ENCODE measurements around the gene SLC39A12.

SLC39A12 gene

GRCh38 chr10:17954861-17955260, 3.1 kb downstream of the SLC39A12 start:
- no peak overlapping the region for H3K4me3 ChIP-seq (ENCODE audit: low read depth, low read length)
- DNase-seq = no peak
- H3K9me3 ChIP-seq = no peaks in the 10 kb centered on the region
- no peak for TF ChIP-seq CTCF (IDR thresholded peaks at IDR 0.05; ENCODE audit: low read depth, low read length)
- peaks cover 5% of the 10 kb centered on the region for H3K27me3 ChIP-seq
- H3K4me1 ChIP-seq = no peaks in the 10 kb centered on the region
- H3K36me3 ChIP-seq = no peaks in the 10 kb centered on the region

- TF ChIP-seq CTCF (IDR thresholded peaks at IDR 0.05; ENCODE audit: low read depth, low read length) = no peak
- Histone ChIP-seq H3K9me3 (no peaks in the 10 kb centered on the region), H3K36me3 (no peaks in the 10 kb centered on the region), H3K4me3 (ENCODE audit: low read depth, low read length) (no peak overlapping the region), H3K27me3 (peaks cover 7% of the 10 kb centered on the region), H3K4me1 (no peaks in the 10 kb centered on the region)
- no peak for DNase-seq
Observed at GRCh38 chr10:17958049-17958448, 6.3 kb downstream of the SLC39A12 start.

GRCh38 chr10:17959870-17960269, 8.2 kb downstream of the SLC39A12 start:
- Histone ChIP-seq H3K4me3 (ENCODE audit: low read depth, low read length) (no peak overlapping the region), H3K4me1 (no peaks in the 10 kb centered on the region), H3K36me3 (no peaks in the 10 kb centered on the region), H3K9me3 (no peaks in the 10 kb centered on the region), H3K27me3 (peaks cover 7% of the 10 kb centered on the region)
- no peak for DNase-seq
- no peak for TF ChIP-seq CTCF (IDR thresholded peaks at IDR 0.05; ENCODE audit: low read depth, low read length)

GRCh38 chr10:17961551-17962422, 10.1 kb downstream of the SLC39A12 start:
- no peaks in the 10 kb centered on the region for H3K9me3 ChIP-seq
- no peak for TF ChIP-seq CTCF (IDR thresholded peaks at IDR 0.05; ENCODE audit: low read depth, low read length)
- no peaks in the 10 kb centered on the region for H3K4me1 ChIP-seq
- DNase-seq = no peak
- H3K27me3 ChIP-seq = peaks cover 4% of the 10 kb centered on the region; the same call in 1 of the 2 replicates
- H3K4me3 ChIP-seq (ENCODE audit: low read depth, low read length) = no peak overlapping the region
- H3K36me3 ChIP-seq = no peaks in the 10 kb centered on the region

- Histone ChIP-seq H3K4me3 (ENCODE audit: low read depth, low read length) (no peak overlapping the region), H3K36me3 (no peaks in the 10 kb centered on the region), H3K9me3 (no peaks in the 10 kb centered on the region), H3K4me1 (no peaks in the 10 kb centered on the region), H3K27me3 (peaks cover 4% of the 10 kb centered on the region; the same call in 1 of the 2 replicates)
- TF ChIP-seq CTCF (IDR thresholded peaks at IDR 0.05; ENCODE audit: low read depth, low read length) = no peak
- DNase-seq = no peak
Observed at GRCh38 chr10:17963431-17963830, 11.7 kb downstream of the SLC39A12 start.

GRCh38 chr10:17965649-17966235, 14.0 kb downstream of the SLC39A12 start:
- Histone ChIP-seq H3K27me3 (no peaks in the 10 kb centered on the region), H3K4me1 (no peaks in the 10 kb centered on the region), H3K9me3 (no peaks in the 10 kb centered on the region), H3K36me3 (no peaks in the 10 kb centered on the region), H3K4me3 (ENCODE audit: low read depth, low read length) (no peak overlapping the region)
- no peak for DNase-seq
- TF ChIP-seq CTCF (IDR thresholded peaks at IDR 0.05; ENCODE audit: low read depth, low read length) = no peak

All from BE2C (cell line).